Superior temporal gyrus (tissue), 1 donor: ENCODE data around the gene GKAP1.
"Not testable (repeated sequence)": the region's sequence is repeated elsewhere in the genome, so short reads cannot be mapped to it uniquely, and the experiment has no call there.

Experiments used
- DNase-seq: peaks from one replicate; pipeline ENCODE4 v3.0.0-alpha.2; 2016; ENCODE audit errors: extremely low spot score

Gene GKAP1

DNA sequence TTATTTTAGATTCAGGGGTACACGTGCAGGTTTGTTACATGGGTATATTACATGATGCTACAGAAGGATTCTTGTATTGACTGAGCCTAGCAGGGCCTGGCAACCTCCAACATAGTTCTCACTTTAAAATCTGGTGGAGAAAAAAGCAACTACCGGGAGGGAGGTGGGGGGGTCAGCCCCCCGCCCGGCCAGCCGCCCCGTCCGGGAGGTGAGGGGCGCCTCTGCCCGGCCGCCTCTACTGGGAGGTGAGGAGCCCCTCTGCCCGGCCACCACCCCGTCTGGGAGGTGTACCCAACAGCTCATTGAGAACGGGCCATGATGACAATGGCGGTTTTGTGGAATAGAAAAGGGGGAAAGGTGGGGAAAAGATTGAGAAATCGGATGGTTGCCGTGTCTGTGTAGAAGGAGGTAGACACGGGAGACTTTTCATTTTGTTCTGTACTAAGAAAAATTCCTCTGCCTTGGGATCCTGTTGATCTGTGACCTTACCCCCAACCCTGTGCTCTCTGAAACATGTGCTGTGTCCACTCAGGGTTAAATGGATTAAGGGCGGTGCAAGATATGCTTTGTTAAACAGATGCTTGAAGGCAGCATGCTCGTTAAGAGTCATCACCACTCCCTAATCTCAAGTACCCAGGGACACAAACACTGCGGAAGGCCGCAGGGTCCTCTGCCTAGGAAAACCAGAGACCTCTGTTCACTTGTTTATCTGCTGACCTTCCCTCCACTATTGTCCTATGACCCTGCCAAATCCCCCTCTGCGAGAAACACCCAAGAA lies 88.8 kb downstream of the GKAP1 start:
- DNase-seq, result not testable (repeated sequence)

DNA sequence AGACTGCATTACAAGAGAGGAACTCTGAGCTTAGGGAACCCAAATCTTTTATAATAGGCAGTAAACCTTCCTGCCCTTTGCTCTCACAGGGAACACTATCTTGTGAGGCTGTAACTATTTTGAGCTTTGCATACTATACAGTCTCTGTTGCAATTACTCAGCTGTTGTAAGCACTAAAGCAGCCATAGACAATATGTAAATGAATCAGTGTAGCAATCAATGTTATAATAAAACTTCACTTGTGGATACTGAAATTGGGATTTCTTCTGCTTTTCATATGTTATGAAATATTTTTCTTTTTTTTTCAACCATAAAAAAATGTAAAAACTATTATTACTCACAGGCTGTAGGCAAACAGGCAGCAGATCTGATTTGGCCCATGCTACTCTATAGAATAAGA lies 93.1 kb downstream of the GKAP1 start:
- DNase-seq, result no peak

DNA sequence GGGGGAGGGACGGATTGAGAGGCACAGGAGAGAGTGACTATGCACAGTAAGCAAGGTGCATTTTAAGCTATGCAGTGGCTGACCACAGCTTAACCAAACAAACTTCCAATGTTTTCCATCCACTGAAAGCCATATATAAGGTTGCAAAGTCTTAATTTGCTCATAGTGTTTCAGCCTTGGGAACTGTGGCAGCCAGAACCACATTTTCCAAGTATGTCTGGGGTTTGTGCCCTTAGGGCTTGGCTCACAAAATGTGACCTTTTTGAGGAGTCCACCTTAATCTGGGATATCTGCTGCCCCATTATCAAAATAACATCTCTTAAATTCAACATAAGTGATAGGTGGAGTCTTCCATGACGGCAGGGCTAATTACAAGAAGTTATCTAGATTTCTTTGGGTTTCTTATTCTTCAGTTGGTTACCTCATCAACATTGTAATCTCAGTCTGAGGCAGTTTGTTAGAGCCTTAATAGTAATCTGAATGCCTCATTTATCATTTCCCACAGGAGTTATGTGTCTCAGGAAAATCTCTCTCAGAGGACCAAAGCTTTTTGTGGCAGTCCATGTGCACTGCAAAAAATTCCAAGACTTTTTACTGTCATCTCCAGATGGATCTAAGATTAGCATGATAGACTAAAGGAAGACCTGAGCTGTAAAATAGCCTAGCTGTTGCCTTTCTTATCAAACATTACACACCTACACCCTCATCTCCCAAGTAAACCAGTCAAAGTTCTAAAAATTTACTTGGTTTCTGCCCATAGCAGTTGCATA lies 94.7 kb downstream of the GKAP1 start:
- no peak for DNase-seq

DNA sequence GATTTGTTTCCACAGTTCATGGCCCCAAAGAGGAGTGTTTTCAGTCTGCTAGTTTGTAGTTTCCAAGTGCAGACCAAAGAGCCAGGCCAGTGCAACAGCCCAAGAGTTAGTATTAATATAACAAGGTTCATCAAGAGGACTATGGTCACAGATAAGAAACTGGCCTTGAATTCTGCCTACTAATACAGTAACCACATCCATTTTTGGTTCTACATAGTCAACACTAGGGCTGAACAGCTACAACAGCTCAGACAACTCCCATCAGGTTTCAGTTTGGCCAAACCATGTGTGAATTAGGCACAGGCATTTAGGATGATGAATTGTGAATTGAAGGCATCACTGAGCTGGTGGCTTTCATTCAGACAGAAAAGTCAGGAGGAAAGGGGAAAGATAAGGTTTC lies 96.1 kb downstream of the GKAP1 start:
- no peak for DNase-seq

DNA sequence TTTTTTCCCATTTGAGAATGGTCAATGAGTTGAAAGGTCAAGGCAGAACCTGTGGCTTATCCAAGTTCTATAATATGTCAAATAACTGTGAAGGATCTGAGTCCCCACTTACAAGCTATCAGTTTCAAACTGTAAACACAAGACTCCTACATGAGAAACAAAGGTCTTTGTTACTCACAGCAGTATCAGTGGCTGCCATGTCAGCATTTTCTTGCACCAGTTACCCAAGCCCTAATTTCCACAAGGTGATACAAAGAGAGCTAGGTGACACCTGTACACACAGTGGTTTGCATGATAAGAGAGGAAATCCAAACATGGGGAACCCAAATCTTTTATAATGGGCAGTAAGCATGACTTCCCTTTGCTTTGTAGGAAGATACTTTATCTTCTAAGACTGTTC lies 101.8 kb downstream of the GKAP1 start:
- no peak for DNase-seq

DNA sequence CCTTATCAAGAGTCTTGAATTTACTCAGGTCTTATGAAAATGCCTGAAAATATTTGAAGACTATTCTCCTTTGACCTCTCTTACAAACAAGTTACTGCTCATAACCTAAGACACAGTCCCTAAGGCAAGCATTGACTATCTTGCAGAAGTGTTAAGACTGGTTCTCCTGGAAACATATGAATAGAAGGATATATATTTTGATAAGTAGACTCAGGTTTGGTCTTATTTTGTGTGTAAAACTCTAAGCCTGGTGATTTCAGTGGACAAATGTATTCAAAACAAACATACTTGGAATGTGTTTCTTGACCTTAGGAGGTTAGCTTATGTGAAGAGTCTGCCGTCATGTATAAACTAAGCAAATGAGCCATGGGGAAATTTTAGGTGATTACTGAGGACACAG lies 102.3 kb downstream of the GKAP1 start:
- DNase-seq, result no peak

DNA sequence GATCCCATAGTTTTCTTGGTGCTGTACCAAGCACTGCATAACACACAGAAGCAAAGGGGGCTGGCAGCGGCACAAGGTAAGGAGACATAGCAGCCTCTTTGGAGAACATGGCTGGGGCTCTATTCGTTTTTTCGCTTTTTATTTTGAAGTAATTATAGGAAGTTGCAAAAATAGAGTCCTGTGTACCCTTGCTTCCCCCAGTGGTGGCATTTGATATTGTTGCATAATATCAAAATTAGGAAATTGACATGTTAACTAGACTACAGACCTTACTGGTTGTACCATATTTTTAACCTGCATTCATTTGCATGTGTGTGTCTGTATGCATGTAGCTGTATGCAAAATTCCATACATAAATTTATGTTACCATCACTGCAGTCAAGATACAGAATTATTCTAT lies 103.2 kb downstream of the GKAP1 start:
- no peak for DNase-seq

DNA sequence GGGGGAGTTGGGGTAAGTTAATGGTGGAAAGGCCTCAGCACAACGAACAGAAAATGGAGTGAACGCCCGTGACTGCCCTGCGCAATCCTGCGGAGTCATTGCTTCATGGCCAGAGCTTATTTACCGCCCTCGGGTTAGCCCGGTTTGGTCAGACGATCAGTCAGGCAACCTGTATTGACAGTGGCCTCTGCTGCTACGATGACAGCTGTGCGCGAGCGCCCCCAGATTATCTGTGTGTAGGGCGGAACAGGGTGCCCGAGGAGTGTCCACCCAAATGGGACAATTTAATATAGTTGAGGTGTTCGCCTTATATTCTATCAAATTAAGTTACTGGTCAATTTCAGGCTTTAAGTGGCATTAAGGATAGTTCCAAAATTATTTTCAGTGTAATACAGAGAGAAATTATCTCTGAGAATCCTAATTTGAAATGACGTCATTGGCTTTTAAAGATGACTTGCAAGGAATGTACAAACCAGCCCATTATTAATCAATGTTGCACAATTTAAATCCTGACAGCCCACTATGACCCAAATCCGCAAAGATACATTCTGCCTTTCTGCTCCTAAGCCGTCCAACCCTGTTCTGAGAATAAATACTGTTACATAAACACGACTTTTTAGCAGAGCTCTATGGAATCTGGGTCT lies 108.9 kb downstream of the GKAP1 start:
- peak; percentile 68 for DNase-seq

DNA sequence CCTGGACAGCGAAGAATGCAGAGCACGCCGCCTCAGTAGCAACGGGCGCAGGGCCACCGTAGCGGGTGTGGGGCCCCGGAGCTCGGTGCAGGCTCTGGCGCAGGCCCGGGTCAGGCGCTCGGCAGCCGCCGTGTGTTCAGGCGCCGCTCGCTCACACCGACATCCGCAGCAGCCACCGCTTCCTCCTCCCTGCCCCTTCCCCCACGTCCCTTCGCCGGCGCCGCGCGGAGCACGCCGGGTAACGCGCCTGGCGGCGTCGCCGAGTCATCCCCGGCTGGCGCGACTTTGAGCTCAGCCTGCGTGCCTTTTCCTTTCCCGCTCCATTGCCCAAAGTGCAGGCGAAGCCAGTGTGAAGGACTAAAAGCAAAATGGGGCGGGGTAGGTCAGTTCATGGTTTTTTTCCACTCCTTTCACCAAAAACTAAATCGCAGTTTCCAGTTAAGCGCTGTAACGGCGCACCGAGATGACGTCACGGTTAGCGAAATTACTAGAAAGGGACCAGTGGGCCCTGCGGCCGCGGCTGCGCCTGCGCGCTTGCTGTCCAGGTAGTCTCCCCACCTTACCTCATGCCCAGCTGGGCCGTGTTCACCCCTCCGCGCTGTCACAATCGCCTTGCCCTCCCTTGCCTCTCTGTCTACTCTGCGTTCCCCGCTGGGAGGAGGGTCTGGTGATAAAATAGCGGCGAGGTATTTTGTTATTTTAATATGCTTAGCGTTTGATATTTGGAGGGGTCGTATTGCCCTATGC lies 109.6 kb downstream of the GKAP1 start, which contains the start of gene UBQLN1:
TSS of gene UBQLN1 (minus strand) at position 191 of the 747 bp plus-strand sequence. CDS start 279 bp downstream, outside the sequence.
- peak; percentile 95 for DNase-seq

DNA sequence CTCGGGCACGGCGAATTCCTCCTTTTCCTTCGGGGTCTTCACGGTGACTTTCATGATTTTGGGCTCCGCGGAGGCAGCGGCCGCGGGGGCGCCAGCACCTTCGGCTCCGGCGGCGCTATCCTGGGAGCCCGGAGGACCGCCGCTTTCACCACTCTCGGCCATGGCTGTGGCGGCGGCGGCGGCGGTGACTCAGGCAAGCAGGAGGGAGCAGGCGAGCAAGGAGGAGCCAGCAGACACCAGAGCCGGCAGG lies 110.1 kb downstream of the GKAP1 start:
- DNase-seq, result no peak

DNA sequence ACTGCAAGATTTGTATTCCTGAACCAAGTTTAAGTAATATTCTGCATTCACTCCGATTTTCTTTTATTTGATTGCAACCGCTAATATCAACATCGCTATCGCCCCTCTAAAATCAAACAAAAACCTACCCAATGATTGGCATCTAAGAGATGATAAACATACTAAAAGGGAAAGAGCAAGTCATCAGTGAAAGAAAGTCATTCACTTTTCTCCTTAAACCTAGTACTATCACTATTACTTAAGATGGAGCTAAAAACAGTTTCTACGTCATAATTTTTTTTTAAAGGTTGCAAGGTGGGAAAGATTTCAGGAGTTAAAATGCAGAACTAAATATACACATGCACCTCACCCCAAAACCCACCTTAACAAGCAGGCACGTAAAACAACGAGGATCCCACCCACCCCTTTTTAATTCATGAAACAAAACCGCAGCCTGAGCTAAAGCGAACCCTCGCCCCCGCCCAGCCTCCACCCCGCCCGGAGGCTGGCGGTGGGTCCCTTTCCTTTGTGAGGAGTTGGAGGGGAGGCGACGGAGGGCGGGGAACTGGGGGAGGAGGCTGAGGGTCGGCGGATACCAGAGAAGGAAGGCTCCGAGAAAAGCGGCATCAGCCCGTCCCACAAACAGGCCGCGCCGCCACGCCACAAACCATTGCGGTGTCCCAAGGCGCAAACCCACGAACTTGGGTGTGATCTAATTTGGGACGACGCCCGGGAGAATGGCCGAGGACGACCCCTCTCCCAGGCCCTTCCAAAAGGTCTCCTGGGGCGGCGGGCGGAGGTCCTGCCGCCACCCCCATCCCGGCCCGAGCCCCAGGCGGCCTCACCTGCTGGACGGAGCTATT lies 110.7 kb downstream of the GKAP1 start:
- DNase-seq, result no peak

DNA sequence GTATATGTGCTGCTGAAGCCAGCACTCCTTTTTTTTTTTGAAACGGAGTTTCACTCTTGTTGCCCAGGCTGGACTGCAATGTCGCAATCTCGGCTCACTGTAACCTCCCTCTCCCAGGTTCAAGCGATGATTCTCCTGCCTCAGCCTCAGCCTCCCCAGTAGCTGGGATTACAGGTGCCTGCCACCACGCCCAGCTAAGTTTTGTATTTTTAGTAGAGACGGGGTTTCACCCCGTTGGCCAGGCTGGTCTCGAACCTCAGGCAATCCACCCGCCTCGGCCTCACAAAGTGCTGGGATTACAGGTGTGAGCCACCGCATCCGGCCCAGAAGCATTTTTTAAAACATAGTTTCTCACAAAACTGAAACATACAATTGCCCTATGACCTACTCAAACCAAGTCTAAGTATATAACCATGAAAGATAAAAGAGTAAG lies 112.3 kb downstream of the GKAP1 start:
- not testable (repeated sequence) for DNase-seq

DNA sequence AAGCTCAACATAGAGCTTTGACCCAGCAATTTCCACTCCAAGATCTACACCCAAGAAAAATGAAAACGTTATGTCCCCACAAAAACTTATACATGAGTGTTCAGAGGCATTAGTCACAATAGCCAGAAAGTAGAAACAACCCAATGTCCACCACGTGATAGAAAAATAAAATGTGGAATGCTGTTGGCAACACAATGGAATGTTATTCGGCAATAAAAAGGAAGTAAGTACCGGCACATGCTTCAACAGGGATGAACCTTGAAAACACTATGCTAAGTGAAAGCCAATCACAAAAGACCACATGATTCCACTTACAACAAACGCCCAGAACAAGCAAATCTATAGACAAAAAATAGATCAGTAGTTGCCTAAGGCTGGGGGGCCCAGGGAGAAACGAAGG lies 115.8 kb downstream of the GKAP1 start:
- no peak for DNase-seq

DNA sequence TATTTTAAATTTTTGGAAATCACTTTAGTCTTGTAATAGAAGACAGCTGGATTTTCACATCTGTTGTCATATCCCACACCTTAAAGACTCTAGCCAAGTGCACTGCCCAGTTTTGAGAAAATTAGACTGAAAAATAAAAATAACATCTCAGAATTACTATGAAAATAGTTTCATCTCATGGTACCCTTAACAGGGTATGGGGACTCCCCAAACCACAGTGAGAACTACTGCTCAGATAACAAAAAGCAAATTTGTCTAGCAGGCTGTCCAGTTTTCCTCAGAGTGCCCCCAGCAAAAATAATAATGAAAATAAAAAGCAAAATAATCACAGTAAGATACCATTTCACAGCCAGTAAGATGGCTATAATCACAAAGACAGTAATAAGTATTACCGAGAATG lies 116.3 kb downstream of the GKAP1 start:
- DNase-seq, result no peak

DNA sequence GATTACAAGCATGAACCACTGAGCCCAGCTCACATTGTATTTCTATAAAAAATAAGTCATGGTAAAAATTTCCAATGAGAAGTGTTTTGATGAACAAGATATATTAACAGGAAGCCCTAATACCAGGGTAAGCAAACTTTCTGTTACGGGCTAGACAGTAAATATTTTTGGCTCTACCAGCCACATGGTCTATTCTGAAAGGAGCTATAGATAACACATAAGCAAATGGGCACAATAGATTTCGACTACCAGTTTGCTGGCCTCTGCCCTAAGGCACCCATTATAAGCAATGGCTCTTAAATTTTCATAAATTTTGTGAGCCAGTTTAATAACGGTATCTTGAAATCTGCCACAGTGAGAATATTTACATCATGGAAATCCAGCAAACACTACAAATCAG lies 118.0 kb downstream of the GKAP1 start:
- DNase-seq, result no peak

DNA sequence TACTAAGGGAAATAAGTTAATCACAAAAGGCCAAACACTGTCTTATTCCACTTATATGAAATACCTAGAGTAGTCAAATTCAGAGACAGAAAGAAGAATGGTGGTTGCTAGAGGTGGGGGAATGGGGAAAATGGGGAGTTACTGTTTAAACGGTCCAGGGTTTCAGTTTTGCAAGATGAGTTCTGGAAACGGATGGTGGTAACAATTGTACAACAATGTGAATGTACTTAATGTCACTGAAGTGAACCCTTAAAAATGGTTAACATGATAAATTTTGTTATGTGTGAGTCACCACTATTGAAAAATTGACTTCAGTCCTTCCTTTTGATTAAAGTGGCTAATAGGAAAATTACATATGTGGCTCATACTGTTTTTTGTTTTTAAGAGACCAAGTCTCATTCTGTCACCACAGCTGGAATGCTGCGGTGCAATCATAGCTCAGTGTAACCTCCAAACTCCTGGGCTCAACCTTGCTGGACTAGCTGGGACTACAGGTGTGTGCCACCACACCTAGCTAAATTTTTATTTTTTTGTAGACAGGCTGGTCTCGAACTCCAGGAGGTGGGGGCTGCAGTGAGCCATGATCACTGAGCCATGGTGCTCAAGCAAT lies 118.5 kb downstream of the GKAP1 start:
- no peak for DNase-seq

DNA sequence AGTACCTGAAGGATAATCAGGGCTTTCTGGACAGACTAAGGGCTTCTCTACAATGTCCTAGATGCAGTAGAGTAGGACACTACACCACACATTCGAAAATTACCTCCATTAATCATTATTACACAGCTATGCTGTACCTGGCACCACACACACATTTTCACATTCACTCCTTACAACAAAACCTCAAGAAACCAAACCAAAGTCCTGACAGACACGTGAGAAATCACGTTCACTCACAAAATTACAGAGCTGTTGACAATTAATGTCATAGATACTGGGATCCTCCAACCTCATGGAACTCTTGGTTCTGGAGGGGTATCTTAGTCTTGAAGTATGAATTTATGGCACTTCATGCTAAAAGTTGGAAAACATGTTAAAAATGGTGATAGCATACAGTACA lies 126.1 kb downstream of the GKAP1 start:
- DNase-seq, result no peak
